Neural cell (in vitro differentiated cells): ENCODE data around the gene VMP1. TPM values are rescaled to one million over a fixed set of nuclear protein-coding genes. Genes with fewer than 3 reads are reported as not detected.

ENCODE experiments used
- H2AFZ ChIP-seq: fragments of 200-600, 300-800 bp; sonication (generic), shearing (Covaris generic); 2 replicates; pipeline ENCODE4 v1.6.0; 2014; ENCODE audit warnings: low read depth, mild to moderate bottlenecking, antibody characterized with exemption, low read length, moderate library complexity
- H3F3A ChIP-seq: fragments of 200-600 bp; shearing (Covaris generic); 2 replicates; pipeline ENCODE4 v1.6.1; 2016; ENCODE audit warnings: mild to moderate bottlenecking, moderate library complexity, mixed read lengths, antibody characterized with exemption, low read length; ENCODE audit not compliant: insufficient read depth, poor library complexity, severe bottlenecking
- H3K27ac ChIP-seq: fragments of 200-600, 300-800 bp; sonication (generic), shearing (Covaris generic); 2 replicates; pipeline ENCODE4 v1.5.1; 2014; ENCODE audit warnings: mild to moderate bottlenecking, low read length, moderate library complexity
- H3K27me3 ChIP-seq: fragments of 300-800, 200-600 bp; sonication (generic), shearing (Covaris generic); 2 replicates; pipeline ENCODE4 v1.6.0; 2014; ENCODE audit warnings: mild to moderate bottlenecking, low read depth, low read length, moderate library complexity; ENCODE audit not compliant: insufficient read depth
- H3K36me3 ChIP-seq: fragments of 300-800, 200-600 bp; sonication (generic), shearing (Covaris generic); 2 replicates; pipeline ENCODE4 v1.5.1; 2014; ENCODE audit warnings: mild to moderate bottlenecking, antibody characterized with exemption, low read length, moderate library complexity; ENCODE audit not compliant: insufficient read depth
- H3K4me2 ChIP-seq: fragments of 300-800, 200-600 bp; sonication (generic), shearing (Covaris generic); 2 replicates; pipeline ENCODE4 v1.6.0; 2014; ENCODE audit warnings: mild to moderate bottlenecking, low read length
- H3K4me3 ChIP-seq: fragments of 300-800, 200-600 bp; sonication (generic), shearing (Covaris generic); 2 replicates; pipeline ENCODE4 v1.5.1; 2014; ENCODE audit warnings: mild to moderate bottlenecking, low read length, moderate library complexity
- H3K79me2 ChIP-seq: fragments of 200-600 bp; shearing (Covaris generic); replicated peaks from 2 replicates; pipeline ENCODE4 v1.6.0; 2014; ENCODE audit warnings: mild to moderate bottlenecking, low read length, moderate library complexity; ENCODE audit not compliant: insufficient read depth
- H3K9ac ChIP-seq: fragments of 300-800, 200-600 bp; sonication (generic), shearing (Covaris generic); 2 replicates; pipeline ENCODE4 v1.6.1; 2016; ENCODE audit warnings: mild to moderate bottlenecking, low read length, mixed read lengths
- H3K9me2 ChIP-seq: fragments of 200-600 bp; shearing (Covaris generic); 2 replicates; pipeline ENCODE4 v1.6.1; 2016; ENCODE audit warnings: mild to moderate bottlenecking, low read length, mixed read lengths; ENCODE audit not compliant: insufficient read depth
- H3K9me3 ChIP-seq: fragments of 200-600, 300-800 bp; sonication (generic), shearing (Covaris generic); 2 replicates; pipeline ENCODE4 v1.6.1; 2016; ENCODE audit warnings: mild to moderate bottlenecking, mixed run types, low read length, moderate library complexity, mixed read lengths
- H4K20me1 ChIP-seq: fragments of 200-600 bp; shearing (Covaris generic); 2 replicates; pipeline ENCODE4 v1.6.1; 2016; ENCODE audit warnings: mild to moderate bottlenecking, mixed run types; ENCODE audit not compliant: insufficient read depth
- EP300 ChIP-seq: fragments of 450-650 bp; conservative IDR thresholded peaks from 2 replicates; pipeline ENCODE4 v1.6.1; 2014; ENCODE audit warnings: antibody characterized with exemption, mild to moderate bottlenecking, moderate library complexity; ENCODE audit not compliant: poor library complexity, severe bottlenecking
- EZH2 ChIP-seq: fragments of 200-600, 300-800 bp; shearing (Covaris generic), sonication (generic); IDR thresholded peaks from 2 replicates; pipeline ENCODE4 v1.6.1; 2014; ENCODE audit warnings: antibody characterized with exemption, low read length, borderline replicate concordance, mild to moderate bottlenecking; ENCODE audit not compliant: insufficient read depth, poor library complexity, severe bottlenecking
- MXI1 ChIP-seq: fragments of 450-650 bp; conservative IDR thresholded peaks from 2 replicates; pipeline ENCODE4 v1.6.1; 2014; ENCODE audit warnings: antibody characterized with exemption, mild to moderate bottlenecking; ENCODE audit not compliant: poor library complexity, severe bottlenecking
- POLR2AphosphoS5 ChIP-seq: IDR thresholded peaks from 2 replicates; pipeline ENCODE4 v1.6.1; 2012
- RAD21 ChIP-seq: fragments of 450-650 bp; conservative IDR thresholded peaks from 2 replicates; pipeline ENCODE4 v1.6.1; 2014; ENCODE audit warnings: antibody characterized with exemption, mild to moderate bottlenecking, moderate library complexity
- SMC3 ChIP-seq: fragments of 450-650 bp; conservative IDR thresholded peaks from 2 replicates; pipeline ENCODE4 v1.6.1; 2014; ENCODE audit warnings: antibody characterized with exemption, mild to moderate bottlenecking, moderate library complexity; ENCODE audit not compliant: poor library complexity
- TAF1 ChIP-seq: IDR thresholded peaks from 2 replicates; pipeline ENCODE4 v1.6.1; 2012; ENCODE audit warnings: low read depth
- polyA minus RNA-seq: library from RNA; depleted of rRNA, polyadenylated mRNA; stranded (reverse); fragments of >200 nt; gene quantifications from 2 replicates; pipeline ENCODE4 v1.2.3, GENCODE V29; 2014
- polyA plus RNA-seq: library from polyadenylated mRNA; depleted of rRNA; stranded (reverse); fragments of >200 nt; gene quantifications from 2 replicates; pipeline ENCODE4 v1.2.3, GENCODE V29; 2014
- TF ChIP-seq, protein P1 (sequence below): IDR thresholded peaks from 2 replicates; pipeline ENCODE4 v1.6.1; 2012; ENCODE audit warnings: borderline replicate concordance
- TF ChIP-seq, protein P2 (sequence below): fragments of 450-650 bp; IDR thresholded peaks from 2 replicates; pipeline ENCODE4 v1.5.1; 2014; ENCODE audit warnings: antibody characterized with exemption, mild to moderate bottlenecking, moderate library complexity; ENCODE audit not compliant: poor library complexity, severe bottlenecking

Gene VMP1
- polyA plus RNA-seq (64.4 and 75.9 TPM in 2 replicates), polyA minus RNA-seq (151 and 206 TPM in 2 replicates)

DNA sequence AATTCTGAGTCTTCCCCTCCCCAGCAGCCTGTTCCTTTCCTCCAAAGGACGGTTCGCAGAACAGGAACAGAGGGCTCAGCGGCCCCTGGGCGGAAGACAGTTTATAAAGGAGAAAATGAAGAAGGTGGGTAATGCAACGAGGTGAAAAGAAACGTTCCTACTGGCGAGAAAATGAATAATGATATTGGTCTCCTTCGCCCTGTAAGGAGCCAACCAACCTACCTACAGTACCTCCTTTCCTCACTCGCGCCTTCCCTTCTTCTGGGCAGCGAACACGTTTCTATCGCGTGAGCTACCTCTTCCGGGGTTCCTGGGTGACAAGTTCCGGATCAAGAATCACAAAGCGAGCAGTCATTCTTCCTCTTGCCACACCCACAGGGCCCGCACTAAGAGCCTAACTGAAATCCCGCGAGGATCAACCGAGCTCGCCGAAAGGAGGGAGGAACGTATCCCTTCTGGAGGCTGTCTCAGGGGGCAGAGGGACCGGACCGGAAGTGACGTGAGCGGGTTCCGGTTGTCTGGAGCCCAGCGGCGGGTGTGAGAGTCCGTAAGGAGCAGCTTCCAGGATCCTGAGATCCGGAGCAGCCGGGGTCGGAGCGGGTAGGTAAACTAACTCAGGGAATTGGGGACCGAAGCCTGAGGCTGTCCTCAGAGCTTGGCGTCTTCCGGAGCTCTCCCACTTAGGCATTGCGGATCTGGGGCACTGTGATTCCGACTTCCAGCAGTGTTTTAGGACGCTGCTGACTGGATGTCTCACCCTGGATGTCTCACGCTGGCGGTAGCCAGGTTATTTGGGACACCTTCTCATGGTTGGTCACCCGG, at the start of gene VMP1, which contains the start of gene PTRH2:
Gene VMP1 (plus strand): TSS at position 506 of the 822 bp plus-strand sequence. CDS start 23,793 bp downstream, outside the sequence.
Gene PTRH2 (minus strand): TSS at position 282 of the 822 bp plus-strand sequence. CDS start 9,452 bp downstream, outside the sequence.
- peak; percentile 89 for TF ChIP-seq POLR2AphosphoS5
- TF ChIP-seq, protein P1, sequence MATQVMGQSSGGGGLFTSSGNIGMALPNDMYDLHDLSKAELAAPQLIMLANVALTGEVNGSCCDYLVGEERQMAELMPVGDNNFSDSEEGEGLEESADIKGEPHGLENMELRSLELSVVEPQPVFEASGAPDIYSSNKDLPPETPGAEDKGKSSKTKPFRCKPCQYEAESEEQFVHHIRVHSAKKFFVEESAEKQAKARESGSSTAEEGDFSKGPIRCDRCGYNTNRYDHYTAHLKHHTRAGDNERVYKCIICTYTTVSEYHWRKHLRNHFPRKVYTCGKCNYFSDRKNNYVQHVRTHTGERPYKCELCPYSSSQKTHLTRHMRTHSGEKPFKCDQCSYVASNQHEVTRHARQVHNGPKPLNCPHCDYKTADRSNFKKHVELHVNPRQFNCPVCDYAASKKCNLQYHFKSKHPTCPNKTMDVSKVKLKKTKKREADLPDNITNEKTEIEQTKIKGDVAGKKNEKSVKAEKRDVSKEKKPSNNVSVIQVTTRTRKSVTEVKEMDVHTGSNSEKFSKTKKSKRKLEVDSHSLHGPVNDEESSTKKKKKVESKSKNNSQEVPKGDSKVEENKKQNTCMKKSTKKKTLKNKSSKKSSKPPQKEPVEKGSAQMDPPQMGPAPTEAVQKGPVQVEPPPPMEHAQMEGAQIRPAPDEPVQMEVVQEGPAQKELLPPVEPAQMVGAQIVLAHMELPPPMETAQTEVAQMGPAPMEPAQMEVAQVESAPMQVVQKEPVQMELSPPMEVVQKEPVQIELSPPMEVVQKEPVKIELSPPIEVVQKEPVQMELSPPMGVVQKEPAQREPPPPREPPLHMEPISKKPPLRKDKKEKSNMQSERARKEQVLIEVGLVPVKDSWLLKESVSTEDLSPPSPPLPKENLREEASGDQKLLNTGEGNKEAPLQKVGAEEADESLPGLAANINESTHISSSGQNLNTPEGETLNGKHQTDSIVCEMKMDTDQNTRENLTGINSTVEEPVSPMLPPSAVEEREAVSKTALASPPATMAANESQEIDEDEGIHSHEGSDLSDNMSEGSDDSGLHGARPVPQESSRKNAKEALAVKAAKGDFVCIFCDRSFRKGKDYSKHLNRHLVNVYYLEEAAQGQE: peak; percentile 54
- TF ChIP-seq SMC3: no peak
- TF ChIP-seq TAF1: no peak
- peak; percentile 100 for TF ChIP-seq MXI1
- TF ChIP-seq EP300: peak; percentile 66
- TF ChIP-seq, protein P2, sequence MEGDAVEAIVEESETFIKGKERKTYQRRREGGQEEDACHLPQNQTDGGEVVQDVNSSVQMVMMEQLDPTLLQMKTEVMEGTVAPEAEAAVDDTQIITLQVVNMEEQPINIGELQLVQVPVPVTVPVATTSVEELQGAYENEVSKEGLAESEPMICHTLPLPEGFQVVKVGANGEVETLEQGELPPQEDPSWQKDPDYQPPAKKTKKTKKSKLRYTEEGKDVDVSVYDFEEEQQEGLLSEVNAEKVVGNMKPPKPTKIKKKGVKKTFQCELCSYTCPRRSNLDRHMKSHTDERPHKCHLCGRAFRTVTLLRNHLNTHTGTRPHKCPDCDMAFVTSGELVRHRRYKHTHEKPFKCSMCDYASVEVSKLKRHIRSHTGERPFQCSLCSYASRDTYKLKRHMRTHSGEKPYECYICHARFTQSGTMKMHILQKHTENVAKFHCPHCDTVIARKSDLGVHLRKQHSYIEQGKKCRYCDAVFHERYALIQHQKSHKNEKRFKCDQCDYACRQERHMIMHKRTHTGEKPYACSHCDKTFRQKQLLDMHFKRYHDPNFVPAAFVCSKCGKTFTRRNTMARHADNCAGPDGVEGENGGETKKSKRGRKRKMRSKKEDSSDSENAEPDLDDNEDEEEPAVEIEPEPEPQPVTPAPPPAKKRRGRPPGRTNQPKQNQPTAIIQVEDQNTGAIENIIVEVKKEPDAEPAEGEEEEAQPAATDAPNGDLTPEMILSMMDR: no peak
- no peaks in the 10 kb centered on the region for H3K36me3 ChIP-seq
- peak within 1 kb of the TSS; percentile 95 for H3K4me2 ChIP-seq
- peak within 1 kb of the TSS; percentile 83 for H3K4me3 ChIP-seq
- no peaks in the 10 kb centered on the region for H3K27me3 ChIP-seq
- H3K27ac ChIP-seq: peak within 1 kb of the TSS; percentile 87
- no peaks in the 10 kb centered on the region for H3F3A ChIP-seq
- H3K79me2 ChIP-seq: peaks cover 49% of the 10 kb centered on the region
- no peaks in the 10 kb centered on the region for H3K9me3 ChIP-seq
- peak within 1 kb of the TSS; percentile 81 for H2AFZ ChIP-seq
- no peaks in the 10 kb centered on the region for H3K9me2 ChIP-seq
- H3K9ac ChIP-seq: peak within 1 kb of the TSS; percentile 83
- H4K20me1 ChIP-seq: no peaks in the 10 kb centered on the region

DNA sequence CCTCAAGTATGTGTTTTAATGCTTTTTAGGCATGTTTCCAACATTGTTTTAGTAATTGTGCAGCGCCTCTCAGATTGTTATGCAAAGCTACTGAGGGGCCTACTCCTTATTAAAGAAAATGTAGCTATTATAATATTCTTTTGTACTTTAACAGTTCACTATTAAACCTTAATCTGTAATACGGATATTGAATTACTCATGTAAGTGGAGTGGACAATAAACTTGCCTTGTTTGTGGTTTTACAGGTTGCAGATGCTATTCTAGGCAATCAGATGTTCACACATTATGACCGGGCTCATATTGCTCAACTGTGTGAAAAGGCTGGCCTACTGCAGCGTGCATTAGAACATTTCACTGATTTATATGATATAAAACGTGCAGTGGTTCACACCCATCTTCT, 41.2 kb upstream of the VMP1 start:
- no peak overlapping the region for H3K27ac ChIP-seq
- no peaks in the 10 kb centered on the region for H3F3A ChIP-seq
- no peaks in the 10 kb centered on the region for H3K79me2 ChIP-seq
- H3K4me2 ChIP-seq: no peak overlapping the region
- no peak overlapping the region for H3K4me3 ChIP-seq
- H3K27me3 ChIP-seq: no peaks in the 10 kb centered on the region
- H2AFZ ChIP-seq: no peak overlapping the region
- TF ChIP-seq, protein P1: no peak
- TF ChIP-seq TAF1: no peak
- TF ChIP-seq, protein P2: no peak
- TF ChIP-seq EZH2: no peak
- TF ChIP-seq RAD21: no peak
- TF ChIP-seq EP300: no peak
- no peak for TF ChIP-seq MXI1
- TF ChIP-seq POLR2AphosphoS5: no peak
- TF ChIP-seq SMC3: no peak
- H3K9me2 ChIP-seq: no peaks in the 10 kb centered on the region
- no peaks in the 10 kb centered on the region for H3K9me3 ChIP-seq
- H3K36me3 ChIP-seq: peaks cover 24% of the 10 kb centered on the region
- H3K9ac ChIP-seq: no peak overlapping the region
- no peaks in the 10 kb centered on the region for H4K20me1 ChIP-seq
